OCI-LY3 (cell line): Measurements from ENCODE around the gene TP63.
"Not testable (repeated sequence)": the region's sequence is repeated elsewhere in the genome, so short reads cannot be mapped to it uniquely, and the experiment has no call there.

Experiments used
- H2AFZ ChIP-seq: fragments of 200-600, 300-600 bp; shearing (Covaris generic); 2 replicates; pipeline ENCODE4 v1.6.0; 2014; ENCODE audit warnings: antibody characterized with exemption, low read depth, low read length
- H3K27ac ChIP-seq: fragments of 200-600, 300-600 bp; sonication (generic); 2 replicates; pipeline ENCODE4 v1.5.1; 2014; ENCODE audit warnings: mild to moderate bottlenecking, low read length, moderate library complexity, mixed read lengths
- H3K27me3 ChIP-seq: fragments of 200-600, 300-600 bp; sonication (generic); 2 replicates; pipeline ENCODE4 v1.6.1; 2014; ENCODE audit warnings: low read depth, low read length, mixed read lengths
- H3K36me3 ChIP-seq: fragments of 200-600, 300-600 bp; sonication (generic); replicated peaks from 2 replicates; pipeline ENCODE3; 2014; ENCODE audit warnings: low read depth, low read length, mixed read lengths
- H3K4me1 ChIP-seq: fragments of 300-600, 200-600 bp; sonication (generic); 2 replicates; pipeline ENCODE4 v1.6.1; 2014; ENCODE audit warnings: low read length, mixed read lengths
- H3K4me2 ChIP-seq: fragments of 200-600, 300-600 bp; sonication (generic); 2 replicates; pipeline ENCODE4 v1.6.1; 2014; ENCODE audit warnings: low read length, mixed read lengths
- H3K4me3 ChIP-seq: fragments of 300-600, 200-600 bp; sonication (generic); 2 replicates; pipeline ENCODE4 v1.5.1; 2014; ENCODE audit warnings: antibody characterized with exemption, mild to moderate bottlenecking, low read length, moderate library complexity
- H3K79me2 ChIP-seq: fragments of 300-600, 200-600 bp; shearing (Covaris generic); 2 replicates; pipeline ENCODE4 v1.6.1; 2014; ENCODE audit warnings: mild to moderate bottlenecking, low read length, mixed read lengths
- H3K9ac ChIP-seq: fragments of 300-600, 200-600 bp; shearing (Covaris generic); 2 replicates; pipeline ENCODE4 v1.6.0; 2014; ENCODE audit warnings: mild to moderate bottlenecking, low read length, moderate library complexity
- H3K9me3 ChIP-seq: fragments of 200-600, 300-600 bp; shearing (Covaris generic); 2 replicates; pipeline ENCODE4 v1.6.1; 2014; ENCODE audit warnings: low read length, mixed read lengths; ENCODE audit not compliant: insufficient read depth
- H4K20me1 ChIP-seq: fragments of 200-600, 300-600 bp; sonication (generic); 2 replicates; pipeline ENCODE4 v1.6.1; 2016; ENCODE audit warnings: low read length, mixed read lengths; ENCODE audit not compliant: insufficient read depth
- EZH2phosphoT487 ChIP-seq: fragments of 200-600 bp; shearing (Covaris generic); IDR thresholded peaks from 2 replicates; pipeline ENCODE4 v1.6.1; 2018; ENCODE audit warnings: antibody characterized with exemption, mixed run types, low read depth
- TF ChIP-seq, protein P1 (sequence below): fragments of 200-600, 300-600 bp; sonication (generic); IDR thresholded peaks from 2 replicates; pipeline ENCODE4 v1.5.1; 2014; ENCODE audit warnings: antibody characterized with exemption, low read length, low read depth

The TP63 gene

GRCh38 chr3:189598530-189599225, 32.5 kb upstream of the TP63 start:
- Histone ChIP-seq H2AFZ (no peak overlapping the region), H3K27ac (no peak overlapping the region), H3K27me3 (no peaks in the 10 kb centered on the region), H3K4me2 (no peak overlapping the region), H3K4me1 (peaks cover 18% of the 10 kb centered on the region), H4K20me1 (no peaks in the 10 kb centered on the region), H3K9me3 (no peaks in the 10 kb centered on the region), H3K4me3 (no peak overlapping the region), H3K9ac (no peak overlapping the region), H3K36me3 (no peaks in the 10 kb centered on the region), H3K79me2 (no peaks in the 10 kb centered on the region)
- TF ChIP-seq EZH2phosphoT487, result no peak
- TF ChIP-seq, protein P1, sequence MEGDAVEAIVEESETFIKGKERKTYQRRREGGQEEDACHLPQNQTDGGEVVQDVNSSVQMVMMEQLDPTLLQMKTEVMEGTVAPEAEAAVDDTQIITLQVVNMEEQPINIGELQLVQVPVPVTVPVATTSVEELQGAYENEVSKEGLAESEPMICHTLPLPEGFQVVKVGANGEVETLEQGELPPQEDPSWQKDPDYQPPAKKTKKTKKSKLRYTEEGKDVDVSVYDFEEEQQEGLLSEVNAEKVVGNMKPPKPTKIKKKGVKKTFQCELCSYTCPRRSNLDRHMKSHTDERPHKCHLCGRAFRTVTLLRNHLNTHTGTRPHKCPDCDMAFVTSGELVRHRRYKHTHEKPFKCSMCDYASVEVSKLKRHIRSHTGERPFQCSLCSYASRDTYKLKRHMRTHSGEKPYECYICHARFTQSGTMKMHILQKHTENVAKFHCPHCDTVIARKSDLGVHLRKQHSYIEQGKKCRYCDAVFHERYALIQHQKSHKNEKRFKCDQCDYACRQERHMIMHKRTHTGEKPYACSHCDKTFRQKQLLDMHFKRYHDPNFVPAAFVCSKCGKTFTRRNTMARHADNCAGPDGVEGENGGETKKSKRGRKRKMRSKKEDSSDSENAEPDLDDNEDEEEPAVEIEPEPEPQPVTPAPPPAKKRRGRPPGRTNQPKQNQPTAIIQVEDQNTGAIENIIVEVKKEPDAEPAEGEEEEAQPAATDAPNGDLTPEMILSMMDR, result no peak

GRCh38 chr3:189602471-189602870, 28.7 kb upstream of the TP63 start:
- Histone ChIP-seq H3K4me3 (no peak overlapping the region), H3K4me2 (no peak overlapping the region), H3K79me2 (no peaks in the 10 kb centered on the region), H3K36me3 (peaks cover 4% of the 10 kb centered on the region), H3K9me3 (peaks cover 6% of the 10 kb centered on the region; the same call in 1 of the 2 replicates), H3K9ac (no peak overlapping the region), H2AFZ (no peak overlapping the region), H3K4me1 (peaks cover 26% of the 10 kb centered on the region), H4K20me1 (no peaks in the 10 kb centered on the region), H3K27me3 (no peaks in the 10 kb centered on the region), H3K27ac (no peak overlapping the region)
- TF ChIP-seq, protein P1, result no peak
- no peak for TF ChIP-seq EZH2phosphoT487

- Histone ChIP-seq H3K9me3 (peaks cover 6% of the 10 kb centered on the region; the same call in 1 of the 2 replicates), H3K27ac (no peak overlapping the region), H3K4me3 (no peak overlapping the region), H3K36me3 (peaks cover 4% of the 10 kb centered on the region), H3K4me2 (no peak overlapping the region), H3K27me3 (no peaks in the 10 kb centered on the region), H3K79me2 (no peaks in the 10 kb centered on the region), H3K4me1 (peaks cover 15% of the 10 kb centered on the region), H2AFZ (no peak overlapping the region), H3K9ac (no peak overlapping the region), H4K20me1 (no peaks in the 10 kb centered on the region)
- no peak for TF ChIP-seq EZH2phosphoT487
- TF ChIP-seq, protein P1, result no peak
Measured at GRCh38 chr3:189605717-189606116, 25.5 kb upstream of the TP63 start.

GRCh38 chr3:189606774-189607173, 24.4 kb upstream of the TP63 start:
- no peak overlapping the region for H2AFZ ChIP-seq
- H4K20me1 ChIP-seq, result no peaks in the 10 kb centered on the region
- H3K9ac ChIP-seq, result no peak overlapping the region
- no peak overlapping the region for H3K4me3 ChIP-seq
- H3K9me3 ChIP-seq, result peaks cover 9% of the 10 kb centered on the region
- no peaks in the 10 kb centered on the region for H3K79me2 ChIP-seq
- no peak for TF ChIP-seq EZH2phosphoT487
- TF ChIP-seq, protein P1, result no peak
- H3K36me3 ChIP-seq, result peaks cover 4% of the 10 kb centered on the region
- H3K4me2 ChIP-seq, result peak overlapping the region; percentile 19; the same call in 1 of the 2 replicates
- no peak overlapping the region for H3K27ac ChIP-seq
- no peaks in the 10 kb centered on the region for H3K27me3 ChIP-seq
- peaks cover 15% of the 10 kb centered on the region for H3K4me1 ChIP-seq

- H3K9ac ChIP-seq, H3K9me3 ChIP-seq, H3K27ac ChIP-seq, H4K20me1 ChIP-seq, H3K4me2 ChIP-seq, H3K4me3 ChIP-seq, H3K27me3 ChIP-seq, H2AFZ ChIP-seq, H3K4me1 ChIP-seq, H3K79me2 ChIP-seq, H3K36me3 ChIP-seq: not testable (repeated sequence)
Measured at GRCh38 chr3:189612641-189613040, 18.5 kb upstream of the TP63 start.
